HUES48 (cell line): ENCODE measurements around the gene CDC42BPB.
A peak's percentile ranks its signal among the peaks of the same experiment; 100 is the strongest.
"Not testable (repeated sequence)": the region's sequence is repeated elsewhere in the genome, so short reads cannot be mapped to it uniquely, and the experiment has no call there.

Experiments
- H3K27ac ChIP-seq: one replicate; pipeline ENCODE4 v1.7.0; 2013; ENCODE audit warnings: low read depth, low read length, inconsistent platforms
- H3K27me3 ChIP-seq: 2 replicates; pipeline ENCODE4 v1.6.1; 2013; ENCODE audit warnings: mild to moderate bottlenecking, low read length; ENCODE audit not compliant: control insufficient read depth, insufficient read depth
- H3K36me3 ChIP-seq: 2 replicates; pipeline ENCODE4 v1.6.1; 2013; ENCODE audit warnings: low read length; ENCODE audit not compliant: control insufficient read depth, insufficient read depth
- H3K4me1 ChIP-seq: 2 replicates; pipeline ENCODE4 v1.6.1; 2013; ENCODE audit warnings: mild to moderate bottlenecking, low read length; ENCODE audit not compliant: control insufficient read depth, insufficient read depth
- H3K4me3 ChIP-seq: 2 replicates; pipeline ENCODE4 v1.5.1; 2013; ENCODE audit warnings: mild to moderate bottlenecking, low read depth, low read length
- H3K9ac ChIP-seq: 2 replicates; pipeline ENCODE4 v1.6.1; 2013; ENCODE audit warnings: mild to moderate bottlenecking, low read depth, low read length, moderate library complexity
- H3K9me3 ChIP-seq: 2 replicates; pipeline ENCODE4 v1.6.1; 2013; ENCODE audit warnings: low read length; ENCODE audit not compliant: control insufficient read depth, insufficient read depth

Gene CDC42BPB

GRCh38 chr14:103031566-103031911, 25.8 kb downstream of the CDC42BPB start:
- no peak overlapping the region for H3K27ac ChIP-seq
- no peak overlapping the region for H3K4me3 ChIP-seq
- no peaks in the 10 kb centered on the region for H3K36me3 ChIP-seq
- H3K9me3 ChIP-seq, result no peaks in the 10 kb centered on the region
- no peaks in the 10 kb centered on the region for H3K4me1 ChIP-seq
- H3K9ac ChIP-seq, result no peak overlapping the region
- H3K27me3 ChIP-seq, result no peaks in the 10 kb centered on the region

DNA sequence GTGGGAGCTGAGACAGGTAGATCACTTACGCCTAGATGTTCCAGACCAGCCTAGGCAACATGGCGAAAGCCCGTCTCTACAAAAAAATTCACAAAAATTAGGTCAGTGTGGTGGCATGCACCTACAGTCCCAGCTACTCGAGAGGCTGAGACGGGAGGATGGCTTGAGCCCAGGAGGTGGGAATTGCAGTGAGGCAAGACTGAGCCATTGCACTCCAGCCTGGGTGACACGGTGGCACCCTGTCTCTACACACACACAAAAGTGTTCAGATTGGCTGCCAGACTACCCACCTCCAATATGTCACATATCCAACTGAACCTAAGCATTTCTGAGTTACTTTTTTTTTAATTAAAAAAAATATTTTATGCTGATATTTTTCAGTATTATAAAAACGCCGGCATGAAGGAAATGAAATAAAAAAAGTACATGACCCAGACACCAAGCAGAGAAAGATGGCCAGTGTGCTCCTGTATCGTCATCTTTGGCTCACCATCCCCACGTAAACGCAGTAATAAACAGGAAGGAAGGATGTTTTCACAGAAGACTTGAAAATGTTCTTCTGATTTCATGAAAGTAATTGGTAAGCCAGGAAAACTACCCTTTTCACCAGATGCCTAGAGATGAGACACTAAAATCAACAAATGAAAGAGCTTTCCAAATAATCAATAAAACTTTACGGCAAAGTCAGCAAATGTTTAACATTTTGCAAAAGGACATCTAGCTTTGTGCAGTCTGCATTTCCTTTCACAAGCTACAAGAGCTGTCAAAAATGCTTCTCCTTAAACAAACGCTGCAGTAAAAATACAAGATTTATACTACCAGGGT, 26.4 kb downstream of the CDC42BPB start:
- Histone ChIP-seq H3K27ac (no peak overlapping the region), H3K4me3 (no peak overlapping the region), H3K4me1 (no peaks in the 10 kb centered on the region), H3K36me3 (no peaks in the 10 kb centered on the region), H3K27me3 (no peaks in the 10 kb centered on the region), H3K9ac (no peak overlapping the region), H3K9me3 (no peaks in the 10 kb centered on the region)

DNA sequence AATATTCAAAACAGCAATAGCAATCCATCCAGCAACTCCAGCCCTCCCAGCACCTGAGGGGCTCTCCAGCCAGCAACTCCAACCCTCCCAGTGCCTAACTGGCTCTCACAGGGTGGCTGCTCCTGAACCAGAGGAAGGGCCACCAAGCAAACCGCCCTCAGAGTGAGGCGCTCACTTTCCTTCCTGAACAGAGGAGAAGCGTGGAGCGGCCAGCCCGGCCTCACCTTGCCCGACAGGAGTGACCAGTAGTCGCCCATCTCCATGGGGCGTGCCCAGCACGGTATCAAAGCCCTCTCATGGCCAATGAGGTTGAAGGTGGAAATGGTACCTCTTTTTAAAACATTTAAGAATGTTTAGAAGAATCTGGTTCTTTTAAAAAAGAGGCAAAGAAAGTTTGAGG, 27.4 kb downstream of the CDC42BPB start:
- H3K27me3 ChIP-seq, result no peaks in the 10 kb centered on the region
- no peaks in the 10 kb centered on the region for H3K36me3 ChIP-seq
- no peak overlapping the region for H3K9ac ChIP-seq
- H3K4me1 ChIP-seq, result no peaks in the 10 kb centered on the region
- H3K9me3 ChIP-seq, result no peaks in the 10 kb centered on the region
- no peak overlapping the region for H3K27ac ChIP-seq
- no peak overlapping the region for H3K4me3 ChIP-seq

GRCh38 chr14:103028772-103029171, 28.6 kb downstream of the CDC42BPB start:
- Histone ChIP-seq H3K27me3 (no peaks in the 10 kb centered on the region), H3K9ac (no peak overlapping the region), H3K27ac (no peak overlapping the region), H3K4me1 (peaks cover 3% of the 10 kb centered on the region; the same call in 1 of the 2 replicates), H3K36me3 (no peaks in the 10 kb centered on the region), H3K4me3 (no peak overlapping the region), H3K9me3 (no peaks in the 10 kb centered on the region)

GRCh38 chr14:103028161-103028767, 29.1 kb downstream of the CDC42BPB start:
- Histone ChIP-seq H3K4me3 (no peak overlapping the region), H3K4me1 (peaks cover 5% of the 10 kb centered on the region; the same call in 1 of the 2 replicates), H3K36me3 (no peaks in the 10 kb centered on the region), H3K27me3 (no peaks in the 10 kb centered on the region), H3K9me3 (no peaks in the 10 kb centered on the region), H3K27ac (no peak overlapping the region), H3K9ac (no peak overlapping the region)

DNA sequence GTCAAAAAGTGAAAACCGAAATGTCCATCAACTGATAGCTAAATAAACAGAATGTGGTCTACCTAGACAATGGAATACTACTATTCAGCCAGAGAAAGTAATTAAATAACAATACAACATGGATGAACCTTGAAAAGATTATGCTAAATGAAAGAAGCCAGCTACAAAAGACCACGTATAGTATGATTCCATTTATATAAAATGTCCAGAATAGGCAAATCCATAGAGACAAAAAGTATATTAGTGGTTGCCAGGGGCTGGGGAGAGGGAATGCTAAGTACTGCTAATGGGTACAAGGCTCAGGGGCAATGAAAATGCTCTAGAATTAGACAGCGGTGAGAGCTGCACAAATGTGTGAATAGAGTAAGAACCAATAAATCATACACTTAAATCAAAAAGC, 29.9 kb downstream of the CDC42BPB start:
- Histone ChIP-seq H3K27me3 (no peaks in the 10 kb centered on the region), H3K9me3 (no peaks in the 10 kb centered on the region), H3K36me3 (no peaks in the 10 kb centered on the region), H3K27ac (no peak overlapping the region), H3K9ac (no peak overlapping the region), H3K4me1 (peaks cover 8% of the 10 kb centered on the region), H3K4me3 (no peak overlapping the region)

- no peaks in the 10 kb centered on the region for H3K9me3 ChIP-seq
- H3K27me3 ChIP-seq, result no peaks in the 10 kb centered on the region
- no peak overlapping the region for H3K9ac ChIP-seq
- H3K4me3 ChIP-seq, result no peak overlapping the region
- no peak overlapping the region for H3K27ac ChIP-seq
- no peaks in the 10 kb centered on the region for H3K36me3 ChIP-seq
- H3K4me1 ChIP-seq, result peaks cover 10% of the 10 kb centered on the region
These were observed 30.4 kb downstream of the CDC42BPB start for GRCh38 chr14:103026988-103027387.

- not testable (repeated sequence) for H3K27me3 ChIP-seq, H3K4me1 ChIP-seq, H3K4me3 ChIP-seq
These were observed 31.2 kb downstream of the CDC42BPB start for GRCh38 chr14:103026196-103026595.

DNA sequence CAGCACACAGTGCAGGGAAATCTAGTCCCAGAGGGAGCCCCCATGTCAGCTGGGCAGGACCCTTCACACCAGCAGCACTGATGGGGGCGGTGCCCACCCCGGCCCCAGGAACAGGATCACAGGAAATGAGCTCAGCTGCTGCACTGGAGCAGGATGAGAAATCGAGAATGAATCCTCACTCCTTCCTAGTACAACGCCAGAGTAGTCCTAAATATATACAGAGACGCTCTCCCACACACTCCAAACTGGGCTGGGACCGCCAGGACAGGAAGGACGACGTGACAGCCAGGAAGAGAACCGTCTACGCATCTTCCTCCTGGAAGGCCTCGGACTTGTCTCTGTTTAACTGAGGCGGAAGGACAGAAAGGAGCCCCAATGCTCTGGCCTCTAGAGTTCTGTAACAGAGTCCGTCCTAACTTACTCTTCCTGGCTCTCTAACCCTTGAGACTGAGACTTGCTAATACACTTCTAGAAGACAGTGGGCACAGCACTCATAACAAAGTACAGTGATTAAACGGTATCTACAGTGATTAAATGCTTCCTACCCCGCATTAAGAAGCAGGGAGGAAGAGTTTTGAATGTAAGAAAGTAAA, 33.4 kb downstream of the CDC42BPB start:
- Histone ChIP-seq H3K9ac (no peak overlapping the region), H3K27me3 (no peaks in the 10 kb centered on the region), H3K36me3 (no peaks in the 10 kb centered on the region), H3K9me3 (no peaks in the 10 kb centered on the region), H3K4me3 (no peak overlapping the region), H3K27ac (peak overlapping the region; percentile 52), H3K4me1 (peaks cover 10% of the 10 kb centered on the region)

More at GRCh38 chr14:103026196-103026595, 31.2 kb downstream of the CDC42BPB start:
- not testable (repeated sequence) for H3K27ac ChIP-seq, H3K9ac ChIP-seq, H3K36me3 ChIP-seq, H3K9me3 ChIP-seq

- no peaks in the 10 kb centered on the region for H3K27me3 ChIP-seq
- no peaks in the 10 kb centered on the region for H3K9me3 ChIP-seq
- H3K27ac ChIP-seq, result no peak overlapping the region
- no peak overlapping the region for H3K4me3 ChIP-seq
- no peaks in the 10 kb centered on the region for H3K36me3 ChIP-seq
- H3K4me1 ChIP-seq, result peaks cover 10% of the 10 kb centered on the region
- no peak overlapping the region for H3K9ac ChIP-seq
These were observed 34.7 kb downstream of the CDC42BPB start for GRCh38 chr14:103022685-103023044.

DNA sequence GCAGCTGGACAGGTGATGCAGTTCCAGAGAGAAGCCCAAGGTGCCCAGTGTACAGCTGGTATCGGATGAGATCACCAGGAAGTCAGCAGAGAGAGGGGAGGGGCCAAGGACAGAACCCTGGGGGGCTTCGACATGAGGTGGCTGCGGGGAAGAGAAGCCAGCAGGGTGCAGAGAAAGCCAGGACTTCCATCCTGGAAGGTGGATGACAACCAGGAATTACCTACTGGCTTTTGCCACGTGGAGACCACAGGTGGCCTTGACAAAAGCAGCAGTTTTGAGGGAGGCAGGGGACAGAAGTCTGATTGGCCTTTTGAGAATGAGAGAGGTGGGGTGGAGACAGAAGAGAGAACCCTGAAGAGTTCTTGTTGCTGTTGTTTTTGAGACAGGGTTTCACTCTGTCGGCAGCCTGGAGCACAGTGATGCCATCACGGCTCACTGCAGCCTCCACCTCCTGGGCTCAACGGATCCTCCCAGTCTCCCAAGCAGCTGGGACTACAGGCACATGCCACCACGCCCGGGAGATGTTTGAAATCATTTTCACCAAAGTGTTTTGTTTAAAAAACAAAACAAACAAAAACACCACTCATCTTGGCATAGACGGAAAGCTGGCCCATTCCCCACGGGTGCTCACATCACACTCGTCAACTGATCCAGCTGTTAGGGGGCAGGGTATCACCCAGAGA, 35.2 kb downstream of the CDC42BPB start:
- H3K27ac ChIP-seq, result peak overlapping the region; percentile 23
- H3K9me3 ChIP-seq, result no peaks in the 10 kb centered on the region
- no peak overlapping the region for H3K4me3 ChIP-seq
- no peaks in the 10 kb centered on the region for H3K36me3 ChIP-seq
- H3K27me3 ChIP-seq, result no peaks in the 10 kb centered on the region
- H3K9ac ChIP-seq, result no peak overlapping the region
- peaks cover 10% of the 10 kb centered on the region for H3K4me1 ChIP-seq
